Measurements from ENCODE around the gene KRR1.

GRCh38 chr12:75511116-75512048 is at the start of gene KRR1:
- TF ChIP-seq, protein P1, sequence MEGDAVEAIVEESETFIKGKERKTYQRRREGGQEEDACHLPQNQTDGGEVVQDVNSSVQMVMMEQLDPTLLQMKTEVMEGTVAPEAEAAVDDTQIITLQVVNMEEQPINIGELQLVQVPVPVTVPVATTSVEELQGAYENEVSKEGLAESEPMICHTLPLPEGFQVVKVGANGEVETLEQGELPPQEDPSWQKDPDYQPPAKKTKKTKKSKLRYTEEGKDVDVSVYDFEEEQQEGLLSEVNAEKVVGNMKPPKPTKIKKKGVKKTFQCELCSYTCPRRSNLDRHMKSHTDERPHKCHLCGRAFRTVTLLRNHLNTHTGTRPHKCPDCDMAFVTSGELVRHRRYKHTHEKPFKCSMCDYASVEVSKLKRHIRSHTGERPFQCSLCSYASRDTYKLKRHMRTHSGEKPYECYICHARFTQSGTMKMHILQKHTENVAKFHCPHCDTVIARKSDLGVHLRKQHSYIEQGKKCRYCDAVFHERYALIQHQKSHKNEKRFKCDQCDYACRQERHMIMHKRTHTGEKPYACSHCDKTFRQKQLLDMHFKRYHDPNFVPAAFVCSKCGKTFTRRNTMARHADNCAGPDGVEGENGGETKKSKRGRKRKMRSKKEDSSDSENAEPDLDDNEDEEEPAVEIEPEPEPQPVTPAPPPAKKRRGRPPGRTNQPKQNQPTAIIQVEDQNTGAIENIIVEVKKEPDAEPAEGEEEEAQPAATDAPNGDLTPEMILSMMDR (IDR thresholded peaks at IDR 0.05): peak in 4 of 7 experiments; percentile 34 to 57 (median 48)
- TF ChIP-seq POLR2A (IDR thresholded peaks at IDR 0.05): peak in 2 of 3 donors; percentile 77 to 84
